Measurements from ENCODE around the gene JMJD1C. TPM values are rescaled to one million over a fixed set of nuclear protein-coding genes. Genes with fewer than 3 reads are reported as not detected.

Gene JMJD1C
- total RNA-seq, 1 experiment from 2014 or later, result 89.7 TPM

DNA sequence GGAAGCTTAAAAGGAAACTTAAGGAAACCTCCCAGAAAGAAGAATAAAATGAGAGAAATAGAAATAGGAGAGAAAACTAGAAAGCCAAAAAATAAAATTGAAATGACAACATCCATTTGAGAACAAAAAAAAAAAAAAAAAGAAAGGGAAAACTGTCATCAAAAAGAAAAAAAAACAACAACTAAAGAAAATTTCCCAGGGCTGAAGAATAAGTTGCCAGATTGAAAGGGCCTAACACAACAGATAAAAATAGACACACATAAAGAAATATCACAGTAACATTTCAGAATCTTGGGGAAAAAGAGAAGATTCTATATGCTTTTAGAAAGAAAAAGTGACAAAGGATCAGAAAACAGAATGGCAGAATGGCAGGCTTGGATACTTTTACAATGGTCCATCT, 157.1 kb downstream of the JMJD1C start:
- peaks cover 16% of the 10 kb centered on the region for H3K36me3 Mint-ChIP-seq (ENCODE audit: insufficient read depth, unreplicated experiment)
- CTCF ChIA-PET, result no interaction called here

GRCh38 chr10:63304146-63304545, 161.6 kb downstream of the JMJD1C start:
- Histone ChIP-seq H3K36me3 (ENCODE audit: control insufficient read depth, insufficient read depth, low read length) (no peaks in the 10 kb centered on the region), H3K4me3 (ENCODE audit: low read depth, low read length) (no peak overlapping the region), H3K27me3 (replicated peaks; ENCODE audit: control insufficient read depth, insufficient read depth, low read length) (no peaks in the 10 kb centered on the region), H3K4me1 (no peaks in the 10 kb centered on the region; the same call in 1 of the 2 replicates), H3K9me3 (no peaks in the 10 kb centered on the region)
- TF ChIP-seq, protein P1, sequence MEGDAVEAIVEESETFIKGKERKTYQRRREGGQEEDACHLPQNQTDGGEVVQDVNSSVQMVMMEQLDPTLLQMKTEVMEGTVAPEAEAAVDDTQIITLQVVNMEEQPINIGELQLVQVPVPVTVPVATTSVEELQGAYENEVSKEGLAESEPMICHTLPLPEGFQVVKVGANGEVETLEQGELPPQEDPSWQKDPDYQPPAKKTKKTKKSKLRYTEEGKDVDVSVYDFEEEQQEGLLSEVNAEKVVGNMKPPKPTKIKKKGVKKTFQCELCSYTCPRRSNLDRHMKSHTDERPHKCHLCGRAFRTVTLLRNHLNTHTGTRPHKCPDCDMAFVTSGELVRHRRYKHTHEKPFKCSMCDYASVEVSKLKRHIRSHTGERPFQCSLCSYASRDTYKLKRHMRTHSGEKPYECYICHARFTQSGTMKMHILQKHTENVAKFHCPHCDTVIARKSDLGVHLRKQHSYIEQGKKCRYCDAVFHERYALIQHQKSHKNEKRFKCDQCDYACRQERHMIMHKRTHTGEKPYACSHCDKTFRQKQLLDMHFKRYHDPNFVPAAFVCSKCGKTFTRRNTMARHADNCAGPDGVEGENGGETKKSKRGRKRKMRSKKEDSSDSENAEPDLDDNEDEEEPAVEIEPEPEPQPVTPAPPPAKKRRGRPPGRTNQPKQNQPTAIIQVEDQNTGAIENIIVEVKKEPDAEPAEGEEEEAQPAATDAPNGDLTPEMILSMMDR (IDR thresholded peaks at IDR 0.05; ENCODE audit: insufficient read depth in 1 of 2, low read depth in 1 of 2, low read length in 1 of 2, severe bottlenecking in 1 of 2, unreplicated experiment in 1 of 2), result no peak
- no TSS peak for BruUV-seq (replicated peaks)
- no peak overlapping the region for H3K27ac Mint-ChIP-seq (ENCODE audit: unreplicated experiment)
- H3K36me3 Mint-ChIP-seq (ENCODE audit: insufficient read depth, unreplicated experiment), result peaks cover 11% of the 10 kb centered on the region
- H3K9me3 Mint-ChIP-seq (ENCODE audit: unreplicated experiment), result no peaks in the 10 kb centered on the region
- intact Hi-C loops (cut with micrococcal nuclease; ENCODE audit: unreplicated experiment), result no loop called here
- POLR2A ChIA-PET, result no interaction called here
- H3K4me1 Mint-ChIP-seq (ENCODE audit: low read depth, unreplicated experiment), result peaks cover 8% of the 10 kb centered on the region
- no peaks in the 10 kb centered on the region for H3K27me3 Mint-ChIP-seq (ENCODE audit: insufficient read depth, unreplicated experiment)
- CTCF ChIA-PET, result no interaction called here
- no peak overlapping the region for H3K4me3 Mint-ChIP-seq (ENCODE audit: unreplicated experiment)
- no peak for DNase-seq

More for the DNA sequence above, 157.1 kb downstream of the JMJD1C start:
- H3K27me3 ChIP-seq (replicated peaks; ENCODE audit: control insufficient read depth, insufficient read depth, low read length), result no peaks in the 10 kb centered on the region
- Mint-ChIP-seq H3K27me3 (ENCODE audit: insufficient read depth, unreplicated experiment) (no peaks in the 10 kb centered on the region), H3K4me1 (ENCODE audit: low read depth, unreplicated experiment) (no peaks in the 10 kb centered on the region), H3K4me3 (ENCODE audit: unreplicated experiment) (no peak overlapping the region), H3K9me3 (ENCODE audit: unreplicated experiment) (no peaks in the 10 kb centered on the region), H3K27ac (ENCODE audit: unreplicated experiment) (no peak overlapping the region)
- DNase-seq, result no peak
- intact Hi-C loops (cut with micrococcal nuclease; ENCODE audit: unreplicated experiment), result no loop called here
- TF ChIP-seq, protein P1 (IDR thresholded peaks at IDR 0.05; ENCODE audit: insufficient read depth in 1 of 2, low read depth in 1 of 2, low read length in 1 of 2, severe bottlenecking in 1 of 2, unreplicated experiment in 1 of 2), result no peak
- H3K9me3 ChIP-seq, result no peaks in the 10 kb centered on the region
- no peaks in the 10 kb centered on the region for H3K36me3 ChIP-seq (ENCODE audit: control insufficient read depth, insufficient read depth, low read length)
- no TSS peak for BruUV-seq (replicated peaks)
- POLR2A ChIA-PET, result no interaction called here
- H3K4me3 ChIP-seq (ENCODE audit: low read depth, low read length), result no peak overlapping the region
- no peaks in the 10 kb centered on the region for H3K4me1 ChIP-seq

DNA sequence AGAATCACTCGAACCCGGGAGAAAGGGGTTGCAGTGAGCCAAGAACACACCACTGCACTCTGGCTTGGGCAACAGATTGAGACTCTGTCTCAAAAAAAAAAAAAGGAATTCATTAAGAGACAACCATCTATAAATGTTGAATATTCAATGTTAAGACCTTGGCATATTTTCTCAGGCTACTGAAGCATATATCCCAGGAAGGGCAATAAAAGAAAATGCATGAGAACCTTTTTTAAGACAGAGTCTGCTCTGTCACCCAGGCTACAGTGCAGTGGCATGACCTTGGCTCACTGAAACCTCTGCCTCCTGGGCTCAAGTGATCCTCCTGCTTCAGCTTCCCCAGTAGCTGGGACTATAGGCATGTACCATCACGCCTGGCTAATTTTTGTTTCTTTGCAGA, 165.0 kb downstream of the JMJD1C start:
- H3K36me3 Mint-ChIP-seq (ENCODE audit: insufficient read depth, unreplicated experiment), result peaks cover 11% of the 10 kb centered on the region
- POLR2A ChIA-PET, result no interaction called here
- CTCF ChIA-PET, result interaction anchor here (0.7 kb wide), 1 partner anchor 1552 kb away, joined by 3 read pairs; no protein-coding TSS in a partner anchor
- no peak overlapping the region for H3K4me3 Mint-ChIP-seq (ENCODE audit: unreplicated experiment)
- H3K27me3 ChIP-seq (replicated peaks; ENCODE audit: control insufficient read depth, insufficient read depth, low read length), result no peaks in the 10 kb centered on the region
- H3K4me1 Mint-ChIP-seq (ENCODE audit: low read depth, unreplicated experiment), result peaks cover 8% of the 10 kb centered on the region
- H3K4me1 ChIP-seq, result no peaks in the 10 kb centered on the region; the same call in 1 of the 2 replicates
- no peak overlapping the region for H3K4me3 ChIP-seq (ENCODE audit: low read depth, low read length)
- H3K9me3 Mint-ChIP-seq (ENCODE audit: unreplicated experiment), result no peaks in the 10 kb centered on the region
- no peak overlapping the region for H3K27ac Mint-ChIP-seq (ENCODE audit: unreplicated experiment)
- DNase-seq, result no peak
- no TSS peak for BruUV-seq (replicated peaks)
- no peaks in the 10 kb centered on the region for H3K36me3 ChIP-seq (ENCODE audit: control insufficient read depth, insufficient read depth, low read length)
- TF ChIP-seq, protein P1 (IDR thresholded peaks at IDR 0.05; ENCODE audit: insufficient read depth in 1 of 2, low read depth in 1 of 2, low read length in 1 of 2, severe bottlenecking in 1 of 2, unreplicated experiment in 1 of 2), result no peak
- intact Hi-C loops (cut with micrococcal nuclease; ENCODE audit: unreplicated experiment), result no loop called here
- no peaks in the 10 kb centered on the region for H3K27me3 Mint-ChIP-seq (ENCODE audit: insufficient read depth, unreplicated experiment)
- H3K9me3 ChIP-seq, result no peaks in the 10 kb centered on the region

Measured in Caco-2 (cell line).